MCF 10A (cell line): ENCODE measurements around the gene SH3YL1. TPM values are rescaled to one million over a fixed set of nuclear protein-coding genes. Genes with fewer than 3 reads are reported as not detected.

Experiments
- BruUV-seq: library from RNA; stranded (reverse); fragments of 400-500 nt; replicated peaks from 2 replicates; lab custom pipeline; 2021; lab: Mats Ljungman, UMichigan
- CTCF ChIA-PET: fragments of 300-600 bp; sonication (Branson Sonifier 250); formaldehyde crosslinking; extraction: SDS; loops from one replicate; lab custom pipeline; 2021; ENCODE audit warnings: antibody characterized with exemption, inconsistent platforms; lab: Yijun Ruan, JAX
- POLR2A ChIA-PET: fragments of 300-600, 350-650 bp; sonication (Branson Sonifier 250); formaldehyde crosslinking; extraction: SDS; loops from one replicate; lab custom pipeline; 2020; ENCODE audit warnings: antibody characterized with exemption, inconsistent platforms; lab: Yijun Ruan, JAX
- DNase-seq: peaks from one replicate; pipeline ENCODE4 v3.0.0-alpha.2; 2018; ENCODE audit not compliant: unreplicated experiment
- H3K27ac Mint-ChIP-seq: one replicate; pipeline ENCODE4 v1.8.0; 2022; ENCODE audit warnings: mild to moderate bottlenecking, low read depth, mixed read lengths; ENCODE audit not compliant: unreplicated experiment
- H3K27me3 Mint-ChIP-seq: one replicate; pipeline ENCODE4 v1.8.0; 2022; ENCODE audit warnings: mixed read lengths; ENCODE audit not compliant: insufficient read depth, unreplicated experiment
- H3K36me3 Mint-ChIP-seq: one replicate; pipeline ENCODE4 v1.8.0; 2022; ENCODE audit warnings: mild to moderate bottlenecking, moderate library complexity, mixed read lengths; ENCODE audit not compliant: insufficient read depth, unreplicated experiment
- H3K4me1 Mint-ChIP-seq: one replicate; pipeline ENCODE4 v1.8.0; 2022; ENCODE audit warnings: mixed read lengths; ENCODE audit not compliant: insufficient read depth, unreplicated experiment
- H3K4me3 Mint-ChIP-seq: one replicate; pipeline ENCODE4 v1.8.0; 2022; ENCODE audit warnings: mild to moderate bottlenecking, moderate library complexity, mixed read lengths; ENCODE audit not compliant: unreplicated experiment
- H3K9me3 Mint-ChIP-seq: one replicate; pipeline ENCODE4 v1.8.0; 2022; ENCODE audit warnings: mixed read lengths; ENCODE audit not compliant: unreplicated experiment
- CTCF ChIP-seq: fragments of 200-600 bp; IDR thresholded peaks from one replicate; pipeline ENCODE4 v1.8.0; 2022; ENCODE audit warnings: antibody characterized with exemption, mild to moderate bottlenecking; ENCODE audit not compliant: unreplicated experiment
- intact Hi-C: fragments of 100-400 bp; cut with micrococcal nuclease; formaldehyde crosslinking; loops from 2 replicates; pipeline ENCODE4 v1.14.1; 2022
- total RNA-seq: library from RNA; stranded (reverse); gene quantifications from 2 replicates; pipeline ENCODE4 v1.2.3, GENCODE V29; 2022

SH3YL1 gene
- total RNA-seq, 1 experiment from 2014 or later: 47.4 TPM

GRCh38 chr2:244547-244946 lies 19.3 kb downstream of the SH3YL1 start:
- peaks cover 11% of the 10 kb centered on the region for H3K9me3 Mint-ChIP-seq
- TF ChIP-seq CTCF: no peak
- H3K36me3 Mint-ChIP-seq: peaks cover 75% of the 10 kb centered on the region
- POLR2A ChIA-PET: no interaction called here
- intact Hi-C loops: loop anchor here (10.0 kb wide), 1 partner anchor 280 kb away; no protein-coding TSS in a partner anchor
- CTCF ChIA-PET: interaction anchor here (0.6 to 1.0 kb wide), 2 partner anchors 14 to 1153 kb away, joined by 3 read pairs; no protein-coding TSS in a partner anchor
- H3K27ac Mint-ChIP-seq: no peak overlapping the region
- no peak for DNase-seq
- H3K4me3 Mint-ChIP-seq: no peak overlapping the region
- no peaks in the 10 kb centered on the region for H3K27me3 Mint-ChIP-seq
- BruUV-seq: no TSS peak
- peaks cover 8% of the 10 kb centered on the region for H3K4me1 Mint-ChIP-seq

- ChIA-PET CTCF (interaction anchor here (0.7 to 2.3 kb wide), 3 partner anchors 9 to 98 kb away, joined by 3 to 8 read pairs (median 3); no protein-coding TSS in a partner anchor), POLR2A (no interaction called here)
- H3K4me3 Mint-ChIP-seq: no peak overlapping the region
- H3K36me3 Mint-ChIP-seq: peaks cover 40% of the 10 kb centered on the region
- H3K27me3 Mint-ChIP-seq: no peaks in the 10 kb centered on the region
- no peak for DNase-seq
- peaks cover 11% of the 10 kb centered on the region for H3K9me3 Mint-ChIP-seq
- intact Hi-C loops: no loop called here
- no TSS peak for BruUV-seq
- no peak overlapping the region for H3K27ac Mint-ChIP-seq
- no peaks in the 10 kb centered on the region for H3K4me1 Mint-ChIP-seq
- no peak for TF ChIP-seq CTCF
Observed at GRCh38 chr2:238869-239268, 25.0 kb downstream of the SH3YL1 start.

GRCh38 chr2:238431-238830 lies 25.4 kb downstream of the SH3YL1 start:
- no peak for TF ChIP-seq CTCF
- no peak overlapping the region for H3K27ac Mint-ChIP-seq
- CTCF ChIA-PET: interaction anchor here (0.6 to 2.3 kb wide), 4 partner anchors 9 to 97 kb away, joined by 3 to 8 read pairs (median 3); no protein-coding TSS in a partner anchor
- peaks cover 36% of the 10 kb centered on the region for H3K36me3 Mint-ChIP-seq
- POLR2A ChIA-PET: no interaction called here
- H3K27me3 Mint-ChIP-seq: no peaks in the 10 kb centered on the region
- no TSS peak for BruUV-seq
- H3K4me3 Mint-ChIP-seq: no peak overlapping the region
- DNase-seq: no peak
- H3K9me3 Mint-ChIP-seq: peaks cover 11% of the 10 kb centered on the region
- intact Hi-C loops: no loop called here
- H3K4me1 Mint-ChIP-seq: no peaks in the 10 kb centered on the region

- POLR2A ChIA-PET: interaction anchor here (0.6 kb wide), 1 partner anchor 194 kb away, joined by 3 read pairs; no protein-coding TSS in a partner anchor
- no peaks in the 10 kb centered on the region for H3K27me3 Mint-ChIP-seq
- H3K9me3 Mint-ChIP-seq: peaks cover 6% of the 10 kb centered on the region
- no peak overlapping the region for H3K4me3 Mint-ChIP-seq
- intact Hi-C loops: no loop called here
- BruUV-seq: no TSS peak
- no peak for TF ChIP-seq CTCF
- H3K4me1 Mint-ChIP-seq: no peaks in the 10 kb centered on the region
- no peak for DNase-seq
- no peak overlapping the region for H3K27ac Mint-ChIP-seq
- CTCF ChIA-PET: interaction anchor here (0.6 to 2.3 kb wide), 4 partner anchors 8 to 302 kb away, joined by 3 to 8 read pairs (median 6); no protein-coding TSS in a partner anchor
- peaks cover 36% of the 10 kb centered on the region for H3K36me3 Mint-ChIP-seq
Observed at GRCh38 chr2:237878-238277, 26.0 kb downstream of the SH3YL1 start.
